Measurements from ENCODE around the gene GALNT15. TPM values are rescaled to one million over a fixed set of nuclear protein-coding genes. Genes with fewer than 3 reads are reported as not detected.

The GALNT15 gene
- total and polyA plus RNA-seq, 2 donors (not counting 3 experiments of a cell fraction or from before 2014, with no cell fraction given), result 0.87 to 5.4 TPM

DNA sequence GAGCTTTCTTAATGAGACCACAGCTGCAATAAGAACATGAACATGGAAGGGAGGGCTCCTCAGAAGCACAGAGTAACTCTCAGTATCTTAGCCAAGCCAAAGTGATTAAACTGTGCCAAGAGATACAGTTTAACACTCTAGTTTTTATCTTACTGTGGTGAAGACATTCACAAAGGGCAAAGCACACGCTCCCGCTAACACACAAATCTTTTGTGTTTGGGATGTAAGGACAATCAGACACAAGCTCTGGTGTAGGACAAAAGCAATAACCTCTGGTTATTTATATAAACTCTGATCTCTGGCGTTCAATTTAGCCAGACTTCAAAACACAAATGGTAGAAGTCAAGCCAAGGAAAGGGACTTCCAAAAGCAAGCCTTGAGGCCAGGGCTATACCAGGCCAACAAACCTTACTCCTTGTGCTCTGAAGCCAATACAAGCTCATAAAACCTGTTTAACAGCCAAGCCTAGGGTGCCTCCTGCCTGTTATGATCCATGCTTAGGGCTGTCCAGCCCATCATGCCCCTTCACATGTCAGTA, 62.4 kb downstream of the GALNT15 start:
- no peak overlapping the region for H3K4me3 ChIP-seq (replicated peaks in 1 of 3; ENCODE audit: insufficient read depth in 1 of 3, low read depth in 1 of 3, low read length in 3 of 3)
- TF ChIP-seq FOS (IDR thresholded peaks at IDR 0.05; ENCODE audit: borderline replicate concordance, insufficient read depth, low read length), result no peak
- no peaks in the 10 kb centered on the region for H3K4me1 ChIP-seq (ENCODE audit: control insufficient read depth, extremely low read depth, insufficient read depth, low read length)
- H2AFZ ChIP-seq (ENCODE audit: low read depth, low read length), result no peak overlapping the region
- no peak overlapping the region for H3K27ac ChIP-seq (ENCODE audit: insufficient read depth, low read depth, low read length)
- H3K9me3 ChIP-seq (replicated peaks; ENCODE audit: control insufficient read depth, insufficient read depth, low read length), result no peaks in the 10 kb centered on the region
- dilution Hi-C loops (cut with MboI; ENCODE audit: extremely low pct_ligation_motif_present, low sequenced_read_pairs), result no loop called here
- CTCF ChIA-PET, result no interaction called here
- POLR2A ChIA-PET, result interaction anchor here (0.5 kb wide), 1 partner anchor 271 kb away, joined by 3 read pairs; no protein-coding TSS in a partner anchor
- no peaks in the 10 kb centered on the region for H3K79me2 ChIP-seq (ENCODE audit: control insufficient read depth, insufficient read depth, low read length)
- no peaks in the 10 kb centered on the region for H4K20me1 ChIP-seq (replicated peaks; ENCODE audit: control insufficient read depth, extremely low read depth, insufficient read depth, low read length)
- no peak overlapping the region for H3K9ac ChIP-seq (replicated peaks; ENCODE audit: extremely low read depth, insufficient read depth, low read length)
- intact Hi-C loops (cut with micrococcal nuclease), result no loop called here
- no peak for FAIRE-seq
- no peak overlapping the region for H3K4me2 ChIP-seq (ENCODE audit: insufficient read depth, low read length)
- H3K36me3 ChIP-seq (ENCODE audit: control insufficient read depth in 2 of 2, extremely low read depth in 1 of 2, insufficient read depth in 2 of 2, low read length in 2 of 2), result no peaks in the 10 kb centered on the region
- no peaks in the 10 kb centered on the region for H3K27me3 ChIP-seq (ENCODE audit: control insufficient read depth in 2 of 2, insufficient read depth in 2 of 2, low read length in 2 of 2)
- no TSS peak for BruUV-seq (replicated peaks)
- no peak for DNase-seq (ENCODE audit: low read depth, low spot score)
- H3K9me1 ChIP-seq (replicated peaks; ENCODE audit: control insufficient read depth, extremely low read depth, insufficient read depth, low read length), result no peaks in the 10 kb centered on the region

DNA sequence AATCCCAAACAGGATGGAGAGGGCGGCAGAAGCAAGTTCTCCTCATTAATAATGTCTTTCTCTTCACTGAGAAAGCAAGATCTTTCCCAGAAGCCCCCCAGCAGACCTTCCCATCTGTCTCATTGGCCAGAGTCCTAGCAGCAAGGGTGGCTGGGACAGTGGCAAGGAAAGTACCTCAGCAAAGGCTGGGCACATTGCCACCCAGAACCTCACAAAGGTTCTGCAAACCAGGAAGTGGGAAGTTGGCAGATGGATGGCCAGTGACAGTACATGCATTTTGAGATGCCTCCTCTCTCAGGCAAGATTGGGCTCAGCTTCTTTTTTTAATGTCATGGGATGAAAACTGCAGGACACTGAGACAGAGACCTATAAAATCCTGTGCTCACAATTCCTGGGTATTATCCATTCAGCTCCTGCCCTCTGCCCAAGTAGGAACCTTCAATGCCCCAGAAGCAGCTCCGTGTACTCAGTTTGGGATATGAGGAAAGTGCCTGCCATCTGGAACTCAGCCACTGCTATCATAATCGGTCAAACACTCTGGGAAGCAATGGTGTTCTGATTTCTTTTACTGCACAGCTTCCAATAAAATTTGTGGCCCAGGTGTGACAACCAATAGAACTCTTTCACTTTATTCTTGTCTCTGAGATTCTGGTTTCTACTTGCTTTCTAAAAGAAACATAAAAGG, 64.7 kb downstream of the GALNT15 start:
- FAIRE-seq (no peak), DNase-seq (ENCODE audit: low read depth, low spot score) (no peak)
- Histone ChIP-seq H3K27ac (ENCODE audit: insufficient read depth, low read depth, low read length) (no peak overlapping the region), H2AFZ (ENCODE audit: low read depth, low read length) (no peak overlapping the region), H3K36me3 (ENCODE audit: control insufficient read depth in 2 of 2, extremely low read depth in 1 of 2, insufficient read depth in 2 of 2, low read length in 2 of 2) (no peaks in the 10 kb centered on the region), H3K9me1 (replicated peaks; ENCODE audit: control insufficient read depth, extremely low read depth, insufficient read depth, low read length) (no peaks in the 10 kb centered on the region), H3K27me3 (ENCODE audit: control insufficient read depth in 2 of 2, insufficient read depth in 2 of 2, low read length in 2 of 2) (no peaks in the 10 kb centered on the region), H3K4me1 (ENCODE audit: control insufficient read depth, extremely low read depth, insufficient read depth, low read length) (peaks cover 6% of the 10 kb centered on the region), H3K4me3 (replicated peaks in 1 of 3; ENCODE audit: insufficient read depth in 1 of 3, low read depth in 1 of 3, low read length in 3 of 3) (no peak overlapping the region), H3K9me3 (replicated peaks; ENCODE audit: control insufficient read depth, insufficient read depth, low read length) (no peaks in the 10 kb centered on the region), H4K20me1 (replicated peaks; ENCODE audit: control insufficient read depth, extremely low read depth, insufficient read depth, low read length) (no peaks in the 10 kb centered on the region), H3K4me2 (ENCODE audit: insufficient read depth, low read length) (no peak overlapping the region), H3K79me2 (ENCODE audit: control insufficient read depth, insufficient read depth, low read length) (no peaks in the 10 kb centered on the region), H3K9ac (replicated peaks; ENCODE audit: extremely low read depth, insufficient read depth, low read length) (no peak overlapping the region)
- intact Hi-C loops (cut with micrococcal nuclease) (no loop called here), dilution Hi-C loops (cut with MboI; ENCODE audit: extremely low pct_ligation_motif_present, low sequenced_read_pairs) (no loop called here)
- ChIA-PET CTCF (no interaction called here), POLR2A (no interaction called here)
- BruUV-seq (replicated peaks), result no TSS peak
- no peak for TF ChIP-seq POLR2A (IDR thresholded peaks at IDR 0.05; ENCODE audit: low read depth, low read length)
- TF ChIP-seq EZH2 (IDR thresholded peaks at IDR 0.05; ENCODE audit: borderline replicate concordance, low read depth, low read length, severe bottlenecking), result no peak
- TF ChIP-seq, protein P1, sequence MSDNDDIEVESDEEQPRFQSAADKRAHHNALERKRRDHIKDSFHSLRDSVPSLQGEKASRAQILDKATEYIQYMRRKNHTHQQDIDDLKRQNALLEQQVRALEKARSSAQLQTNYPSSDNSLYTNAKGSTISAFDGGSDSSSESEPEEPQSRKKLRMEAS (IDR thresholded peaks at IDR 0.05; ENCODE audit: insufficient read depth, insufficient read length), result no peak
- no peak for TF ChIP-seq MYC (IDR thresholded peaks at IDR 0.05; ENCODE audit: low read depth, low read length)
- TF ChIP-seq GATA2 (IDR thresholded peaks at IDR 0.05; ENCODE audit: insufficient read depth, insufficient read length, low read depth, low read length), result no peak
- TF ChIP-seq, protein P2, sequence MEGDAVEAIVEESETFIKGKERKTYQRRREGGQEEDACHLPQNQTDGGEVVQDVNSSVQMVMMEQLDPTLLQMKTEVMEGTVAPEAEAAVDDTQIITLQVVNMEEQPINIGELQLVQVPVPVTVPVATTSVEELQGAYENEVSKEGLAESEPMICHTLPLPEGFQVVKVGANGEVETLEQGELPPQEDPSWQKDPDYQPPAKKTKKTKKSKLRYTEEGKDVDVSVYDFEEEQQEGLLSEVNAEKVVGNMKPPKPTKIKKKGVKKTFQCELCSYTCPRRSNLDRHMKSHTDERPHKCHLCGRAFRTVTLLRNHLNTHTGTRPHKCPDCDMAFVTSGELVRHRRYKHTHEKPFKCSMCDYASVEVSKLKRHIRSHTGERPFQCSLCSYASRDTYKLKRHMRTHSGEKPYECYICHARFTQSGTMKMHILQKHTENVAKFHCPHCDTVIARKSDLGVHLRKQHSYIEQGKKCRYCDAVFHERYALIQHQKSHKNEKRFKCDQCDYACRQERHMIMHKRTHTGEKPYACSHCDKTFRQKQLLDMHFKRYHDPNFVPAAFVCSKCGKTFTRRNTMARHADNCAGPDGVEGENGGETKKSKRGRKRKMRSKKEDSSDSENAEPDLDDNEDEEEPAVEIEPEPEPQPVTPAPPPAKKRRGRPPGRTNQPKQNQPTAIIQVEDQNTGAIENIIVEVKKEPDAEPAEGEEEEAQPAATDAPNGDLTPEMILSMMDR (IDR thresholded peaks at IDR 0.05; ENCODE audit: extremely low read depth in 1 of 2, insufficient read depth in 1 of 2, low read depth in 1 of 2, low read length in 2 of 2), result no peak
- no peak for TF ChIP-seq FOS (IDR thresholded peaks at IDR 0.05; ENCODE audit: borderline replicate concordance, insufficient read depth, low read length)
- TF ChIP-seq JUN (IDR thresholded peaks at IDR 0.05; ENCODE audit: borderline replicate concordance, insufficient read depth, insufficient read length, low read depth), result no peak
- TF ChIP-seq POLR2AphosphoS5 (IDR thresholded peaks at IDR 0.05; ENCODE audit: insufficient read depth, low read depth, low read length), result no peak
